GM12874 (cell line): ENCODE results near the gene HEATR3.
A peak's percentile ranks its signal among the peaks of the same experiment; 100 is the strongest.

Experiments
- TF ChIP-seq, protein P1 (sequence below): IDR thresholded peaks from 2 replicates; pipeline ENCODE4 v1.5.1; 2011; ENCODE audit warnings: low read depth, mild to moderate bottlenecking, control low read depth, low read length, moderate library complexity; ENCODE audit not compliant: insufficient read depth

HEATR3 gene

DNA sequence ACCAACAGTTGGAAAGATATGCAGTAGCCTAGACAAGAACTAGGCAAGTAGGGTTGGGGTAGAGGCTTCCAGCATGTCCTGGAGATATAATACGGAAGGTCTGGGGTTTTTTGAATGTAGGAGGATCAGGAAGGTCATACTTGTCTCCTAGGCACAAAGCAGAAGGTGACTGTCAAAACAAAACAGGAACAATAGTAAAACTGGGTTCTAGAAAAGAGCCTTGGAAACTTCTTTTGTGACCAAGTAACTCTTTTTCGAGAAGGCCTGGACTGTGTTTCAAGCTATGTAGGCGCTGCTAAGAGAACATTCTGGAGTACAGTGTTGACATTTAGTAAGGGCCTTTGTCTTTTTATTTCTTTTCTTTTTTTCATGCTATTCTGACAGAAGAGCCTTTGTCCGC is 60.4 kb downstream of the HEATR3 start:
- TF ChIP-seq, protein P1, sequence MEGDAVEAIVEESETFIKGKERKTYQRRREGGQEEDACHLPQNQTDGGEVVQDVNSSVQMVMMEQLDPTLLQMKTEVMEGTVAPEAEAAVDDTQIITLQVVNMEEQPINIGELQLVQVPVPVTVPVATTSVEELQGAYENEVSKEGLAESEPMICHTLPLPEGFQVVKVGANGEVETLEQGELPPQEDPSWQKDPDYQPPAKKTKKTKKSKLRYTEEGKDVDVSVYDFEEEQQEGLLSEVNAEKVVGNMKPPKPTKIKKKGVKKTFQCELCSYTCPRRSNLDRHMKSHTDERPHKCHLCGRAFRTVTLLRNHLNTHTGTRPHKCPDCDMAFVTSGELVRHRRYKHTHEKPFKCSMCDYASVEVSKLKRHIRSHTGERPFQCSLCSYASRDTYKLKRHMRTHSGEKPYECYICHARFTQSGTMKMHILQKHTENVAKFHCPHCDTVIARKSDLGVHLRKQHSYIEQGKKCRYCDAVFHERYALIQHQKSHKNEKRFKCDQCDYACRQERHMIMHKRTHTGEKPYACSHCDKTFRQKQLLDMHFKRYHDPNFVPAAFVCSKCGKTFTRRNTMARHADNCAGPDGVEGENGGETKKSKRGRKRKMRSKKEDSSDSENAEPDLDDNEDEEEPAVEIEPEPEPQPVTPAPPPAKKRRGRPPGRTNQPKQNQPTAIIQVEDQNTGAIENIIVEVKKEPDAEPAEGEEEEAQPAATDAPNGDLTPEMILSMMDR, result no peak

DNA sequence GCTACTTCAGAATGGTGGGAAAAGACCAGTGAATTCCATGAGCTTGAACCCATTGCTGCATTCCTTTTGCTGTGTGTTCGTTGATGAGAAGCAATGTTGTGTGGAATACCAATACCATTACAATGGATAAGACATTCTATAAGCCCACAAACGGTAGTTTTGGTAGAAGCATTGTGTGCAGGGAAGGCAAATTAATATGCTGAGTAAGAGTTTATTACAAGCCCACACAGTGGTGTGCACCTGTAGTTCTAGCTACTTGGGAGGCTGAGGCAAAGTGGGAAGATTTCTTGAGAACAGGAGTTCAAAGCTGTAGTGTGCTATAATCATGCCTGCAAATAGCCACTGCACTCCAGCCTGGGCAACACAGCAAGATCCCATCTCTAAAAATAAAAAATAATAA is 67.4 kb downstream of the HEATR3 start:
- TF ChIP-seq, protein P1, result no peak

- TF ChIP-seq, protein P1, result peak; percentile 15; the same call in 1 of the 2 replicates
These were observed 70.6 kb downstream of the HEATR3 start for GRCh38 chr16:50136399-50136798.

DNA sequence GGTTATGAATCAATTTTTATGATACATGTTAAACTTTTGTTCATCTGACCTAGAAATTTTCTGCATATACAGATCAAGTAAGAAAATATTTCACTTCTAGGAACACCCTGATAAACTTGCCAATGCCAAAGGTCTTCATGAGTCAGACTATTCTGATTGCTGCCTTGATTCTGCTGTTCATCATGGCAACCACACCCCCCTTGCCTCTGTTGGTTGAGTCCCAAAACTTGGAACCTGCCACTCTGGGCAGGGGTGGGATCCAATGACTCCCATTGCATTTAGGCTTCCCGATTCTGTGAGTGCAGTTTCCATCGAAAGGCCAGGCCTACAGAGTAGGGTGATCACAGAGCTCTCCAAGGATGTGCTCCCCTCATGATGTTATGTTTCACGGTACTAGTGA is 71.5 kb downstream of the HEATR3 start:
- TF ChIP-seq, protein P1, result no peak

GRCh38 chr16:50139580-50139979 is 73.8 kb downstream of the HEATR3 start:
- TF ChIP-seq, protein P1, result no peak

GRCh38 chr16:50144211-50144610 is 78.4 kb downstream of the HEATR3 start:
- TF ChIP-seq, protein P1, result no peak

- TF ChIP-seq, protein P1, result no peak
These were observed 81.0 kb downstream of the HEATR3 start for GRCh38 chr16:50146479-50147435.
